Neural progenitor cell (in vitro differentiated cells): Measurements from ENCODE around the gene ZC4H2. TPM values are rescaled to one million over a fixed set of nuclear protein-coding genes. Genes with fewer than 3 reads are reported as not detected.
"Not testable (repeated sequence)": the region's sequence is repeated elsewhere in the genome, so short reads cannot be mapped to it uniquely, and the experiment has no call there.

Source experiments
- DNase-seq: peaks from one replicate; pipeline ENCODE4 v3.0.0-alpha.2; 2016; ENCODE audit warnings: low spot score
- H2AFZ ChIP-seq: fragments of 200-600 bp; sonication (generic); replicated peaks from 2 replicates; pipeline ENCODE4 v1.6.1; 2016; ENCODE audit warnings: antibody characterized with exemption
- H3F3A ChIP-seq: fragments of 200-600 bp; sonication (generic); 2 replicates; pipeline ENCODE4 v1.6.1; 2016; ENCODE audit warnings: antibody characterized with exemption, low read depth
- H3K27ac ChIP-seq: fragments of 200-600 bp; sonication (generic); 2 replicates; pipeline ENCODE4 v1.5.1; 2016; ENCODE audit warnings: mild to moderate bottlenecking
- H3K27me3 ChIP-seq: fragments of 200-600 bp; sonication (generic); 2 replicates; pipeline ENCODE4 v1.6.1; 2016; ENCODE audit warnings: mild to moderate bottlenecking, moderate library complexity
- H3K36me3 ChIP-seq: fragments of 200-600 bp; sonication (generic); 2 replicates; pipeline ENCODE4 v1.5.1; 2016
- H3K4me1 ChIP-seq: fragments of 200-600 bp; sonication (generic); 2 replicates; pipeline ENCODE4 v1.6.1; 2016; ENCODE audit warnings: mixed run types
- H3K4me2 ChIP-seq: fragments of 200-600 bp; sonication (generic); 2 replicates; pipeline ENCODE4 v1.6.1; 2016
- H3K4me3 ChIP-seq: fragments of 200-600 bp; sonication (generic); 2 replicates; pipeline ENCODE4 v1.5.1; 2016
- H3K79me2 ChIP-seq: fragments of 200-600 bp; sonication (generic); 2 replicates; pipeline ENCODE4 v1.6.1; 2016; ENCODE audit warnings: low read depth
- H3K9ac ChIP-seq: fragments of 200-600 bp; sonication (generic); 2 replicates; pipeline ENCODE4 v1.6.1; 2016
- H3K9me3 ChIP-seq: fragments of 200-600 bp; sonication (generic); 2 replicates; pipeline ENCODE4 v1.5.1; 2016; ENCODE audit warnings: low read depth
- H4K20me1 ChIP-seq: fragments of 200-600 bp; sonication (generic); 2 replicates; pipeline ENCODE4 v1.6.1; 2016; ENCODE audit warnings: low read depth
- H3K27ac Mint-ChIP-seq: 3 replicates; pipeline ENCODE4 v1.8.0; 2021; ENCODE audit warnings: mixed read lengths
- H3K27me3 Mint-ChIP-seq: 2 replicates; pipeline ENCODE4 v1.8.0; 2022; ENCODE audit warnings: low read depth, mild to moderate bottlenecking, inconsistent platforms, moderate library complexity, mixed read lengths; ENCODE audit not compliant: insufficient read depth
- H3K36me3 Mint-ChIP-seq: 3 replicates; pipeline ENCODE4 v1.8.0; 2021; ENCODE audit warnings: mixed read lengths
- H3K4me1 Mint-ChIP-seq: 3 replicates; pipeline ENCODE4 v1.8.0; 2021; ENCODE audit warnings: mixed read lengths
- H3K4me3 Mint-ChIP-seq: 3 replicates; pipeline ENCODE4 v1.8.0; 2021; ENCODE audit warnings: mild to moderate bottlenecking, moderate library complexity, mixed read lengths
- H3K9me3 Mint-ChIP-seq: 3 replicates; pipeline ENCODE4 v1.8.0; 2020; ENCODE audit warnings: mixed read lengths
- CTCF ChIP-seq: fragments of 200-600 bp; sonication (generic); IDR thresholded peaks from 2 replicates; pipeline ENCODE4 v1.5.1; 2017; ENCODE audit warnings: antibody characterized with exemption, mild to moderate bottlenecking
- EZH2 ChIP-seq: fragments of 200-600 bp; sonication (generic); IDR thresholded peaks from 2 replicates; pipeline ENCODE4 v1.6.1; 2017; ENCODE audit warnings: antibody characterized with exemption, mild to moderate bottlenecking, moderate library complexity
- EZH2phosphoT487 ChIP-seq: fragments of 200-600 bp; sonication (generic); IDR thresholded peaks from 2 replicates; pipeline ENCODE4 v1.6.1; 2017; ENCODE audit warnings: antibody characterized with exemption
- total RNA-seq: library from RNA; depleted of rRNA; stranded (reverse); fragments of >200 nt; gene quantifications from 2 replicates; pipeline ENCODE4 v1.2.3, GENCODE V29; 2015; ENCODE audit warnings: low replicate concordance

ZC4H2 gene
- total RNA-seq, 1 donor from 2014 or later: 35.6 TPM

GRCh38 chrX:64885850-64886249 is 90.4 kb downstream of the ZC4H2 start:
- H3K4me1 Mint-ChIP-seq: no peaks in the 10 kb centered on the region
- Histone ChIP-seq H3K27me3 (no peaks in the 10 kb centered on the region), H3K79me2 (no peaks in the 10 kb centered on the region), H3K9me3 (peaks cover 1% of the 10 kb centered on the region), H3K4me3 (no peak overlapping the region), H3K27ac (no peak overlapping the region), H3F3A (no peaks in the 10 kb centered on the region), H3K4me1 (no peaks in the 10 kb centered on the region), H2AFZ (no peak overlapping the region), H3K9ac (no peak overlapping the region), H3K36me3 (no peaks in the 10 kb centered on the region), H4K20me1 (no peaks in the 10 kb centered on the region), H3K4me2 (no peak overlapping the region)
- no peak overlapping the region for H3K27ac Mint-ChIP-seq
- TF ChIP-seq CTCF (peak; percentile 56), EZH2phosphoT487 (no peak)
- H3K4me3 Mint-ChIP-seq: no peak overlapping the region
- H3K9me3 Mint-ChIP-seq: no peaks in the 10 kb centered on the region
- peak; percentile 28 for DNase-seq
- no peaks in the 10 kb centered on the region for H3K36me3 Mint-ChIP-seq
- H3K27me3 Mint-ChIP-seq: peaks cover 2% of the 10 kb centered on the region

GRCh38 chrX:64878709-64879108 is 97.5 kb downstream of the ZC4H2 start:
- not testable (repeated sequence) for H3K27me3 ChIP-seq, H3K79me2 ChIP-seq, H3K27ac ChIP-seq, H3K4me3 Mint-ChIP-seq, H3K4me2 ChIP-seq, H3K4me1 ChIP-seq, H3K9me3 ChIP-seq, H3K36me3 Mint-ChIP-seq, H3F3A ChIP-seq, H4K20me1 ChIP-seq, H2AFZ ChIP-seq, H3K4me1 Mint-ChIP-seq, DNase-seq, H3K4me3 ChIP-seq, H3K36me3 ChIP-seq, H3K27ac Mint-ChIP-seq, H3K27me3 Mint-ChIP-seq, H3K9ac ChIP-seq
- H3K9me3 Mint-ChIP-seq: peaks cover 16% of the 10 kb centered on the region

- Histone ChIP-seq H3K9ac (no peak overlapping the region), H3K27ac (no peak overlapping the region), H3K4me3 (no peak overlapping the region), H2AFZ (no peak overlapping the region), H3K9me3 (peaks cover 19% of the 10 kb centered on the region), H4K20me1 (no peaks in the 10 kb centered on the region), H3K27me3 (no peaks in the 10 kb centered on the region), H3K4me1 (no peaks in the 10 kb centered on the region), H3F3A (no peaks in the 10 kb centered on the region), H3K36me3 (no peaks in the 10 kb centered on the region), H3K4me2 (no peak overlapping the region), H3K79me2 (no peaks in the 10 kb centered on the region)
- DNase-seq: no peak
- Mint-ChIP-seq H3K9me3 (no peaks in the 10 kb centered on the region), H3K4me1 (no peaks in the 10 kb centered on the region), H3K27ac (no peak overlapping the region), H3K27me3 (no peaks in the 10 kb centered on the region), H3K4me3 (no peak overlapping the region), H3K36me3 (no peaks in the 10 kb centered on the region)
- TF ChIP-seq EZH2 (no peak), EZH2phosphoT487 (no peak), CTCF (no peak)
These were observed 109.0 kb downstream of the ZC4H2 start for GRCh38 chrX:64867217-64867616.

Other genes with a start within 250 kb of the ZC4H2 start
- 4.6 and 9.7 TPM in 2 replicates for gene ZC3H12B, start 58.4 kb upstream of the ZC4H2 start, total RNA-seq